MM.1S (cell line): ENCODE data around the gene ATE1.

ENCODE experiments used
- EZH2 ChIP-seq: fragments of 300-600 bp; sonication (generic); optimal IDR thresholded peaks from 2 replicates; pipeline ENCODE3; 2017; ENCODE audit warnings: low read depth, mild to moderate bottlenecking, antibody characterized with exemption, low read length, mixed read lengths
- EZH2phosphoT487 ChIP-seq: fragments of 300-600 bp; sonication (generic); IDR thresholded peaks from 2 replicates; pipeline ENCODE4 v1.6.1; 2018; ENCODE audit warnings: antibody characterized with exemption, low read length
- TF ChIP-seq, protein P1 (sequence below): fragments of 300-600 bp; sonication (generic); IDR thresholded peaks from 2 replicates; pipeline ENCODE4 v1.5.1; 2016; ENCODE audit warnings: antibody characterized with exemption, low read length, mixed read lengths

DNA sequence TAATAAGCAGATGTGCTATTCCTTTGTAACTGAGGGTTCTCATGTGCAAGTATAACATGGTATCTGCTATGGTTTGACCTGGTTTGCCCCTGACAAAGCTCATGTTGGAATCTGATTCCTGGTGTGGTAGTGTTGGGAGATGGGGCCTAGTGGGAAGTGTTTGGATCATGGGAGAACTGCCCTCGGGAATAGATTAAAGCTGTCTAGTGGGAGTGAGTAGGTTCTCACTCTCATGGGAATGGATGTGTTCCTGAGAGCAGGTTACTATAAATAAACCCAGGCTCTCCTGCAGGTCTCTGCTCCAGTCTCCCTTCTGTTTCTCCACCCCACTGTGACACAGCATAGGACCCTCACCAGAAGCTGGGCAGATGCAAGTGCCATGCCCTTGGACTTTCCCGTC is 97.7 kb downstream of the ATE1 start:
- TF ChIP-seq EZH2 = no peak
- TF ChIP-seq, protein P1, sequence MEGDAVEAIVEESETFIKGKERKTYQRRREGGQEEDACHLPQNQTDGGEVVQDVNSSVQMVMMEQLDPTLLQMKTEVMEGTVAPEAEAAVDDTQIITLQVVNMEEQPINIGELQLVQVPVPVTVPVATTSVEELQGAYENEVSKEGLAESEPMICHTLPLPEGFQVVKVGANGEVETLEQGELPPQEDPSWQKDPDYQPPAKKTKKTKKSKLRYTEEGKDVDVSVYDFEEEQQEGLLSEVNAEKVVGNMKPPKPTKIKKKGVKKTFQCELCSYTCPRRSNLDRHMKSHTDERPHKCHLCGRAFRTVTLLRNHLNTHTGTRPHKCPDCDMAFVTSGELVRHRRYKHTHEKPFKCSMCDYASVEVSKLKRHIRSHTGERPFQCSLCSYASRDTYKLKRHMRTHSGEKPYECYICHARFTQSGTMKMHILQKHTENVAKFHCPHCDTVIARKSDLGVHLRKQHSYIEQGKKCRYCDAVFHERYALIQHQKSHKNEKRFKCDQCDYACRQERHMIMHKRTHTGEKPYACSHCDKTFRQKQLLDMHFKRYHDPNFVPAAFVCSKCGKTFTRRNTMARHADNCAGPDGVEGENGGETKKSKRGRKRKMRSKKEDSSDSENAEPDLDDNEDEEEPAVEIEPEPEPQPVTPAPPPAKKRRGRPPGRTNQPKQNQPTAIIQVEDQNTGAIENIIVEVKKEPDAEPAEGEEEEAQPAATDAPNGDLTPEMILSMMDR = no peak
- TF ChIP-seq EZH2phosphoT487 = no peak
